ENCODE measurements around the gene COX6A2.

DNA sequence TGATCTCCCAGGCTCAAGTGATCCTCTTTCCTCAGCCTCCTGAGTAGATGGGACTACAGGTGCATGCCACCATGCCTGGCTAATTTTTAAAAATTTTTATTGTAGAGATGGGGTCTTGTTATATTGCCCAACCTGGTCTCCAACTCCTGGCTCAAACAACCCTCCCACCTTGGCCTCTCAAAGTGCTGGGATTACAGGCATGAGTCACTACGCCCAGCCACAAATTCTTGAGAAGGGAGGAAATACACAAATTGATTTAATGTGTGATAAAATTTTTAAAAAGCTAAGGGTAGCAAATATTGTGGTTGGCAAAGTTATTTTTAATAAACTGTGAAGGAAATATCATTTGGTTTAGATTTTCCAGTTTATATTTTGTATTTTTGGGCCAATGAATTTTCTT lies 25.5 kb downstream of the COX6A2 start:
- TF ChIP-seq, protein P1, sequence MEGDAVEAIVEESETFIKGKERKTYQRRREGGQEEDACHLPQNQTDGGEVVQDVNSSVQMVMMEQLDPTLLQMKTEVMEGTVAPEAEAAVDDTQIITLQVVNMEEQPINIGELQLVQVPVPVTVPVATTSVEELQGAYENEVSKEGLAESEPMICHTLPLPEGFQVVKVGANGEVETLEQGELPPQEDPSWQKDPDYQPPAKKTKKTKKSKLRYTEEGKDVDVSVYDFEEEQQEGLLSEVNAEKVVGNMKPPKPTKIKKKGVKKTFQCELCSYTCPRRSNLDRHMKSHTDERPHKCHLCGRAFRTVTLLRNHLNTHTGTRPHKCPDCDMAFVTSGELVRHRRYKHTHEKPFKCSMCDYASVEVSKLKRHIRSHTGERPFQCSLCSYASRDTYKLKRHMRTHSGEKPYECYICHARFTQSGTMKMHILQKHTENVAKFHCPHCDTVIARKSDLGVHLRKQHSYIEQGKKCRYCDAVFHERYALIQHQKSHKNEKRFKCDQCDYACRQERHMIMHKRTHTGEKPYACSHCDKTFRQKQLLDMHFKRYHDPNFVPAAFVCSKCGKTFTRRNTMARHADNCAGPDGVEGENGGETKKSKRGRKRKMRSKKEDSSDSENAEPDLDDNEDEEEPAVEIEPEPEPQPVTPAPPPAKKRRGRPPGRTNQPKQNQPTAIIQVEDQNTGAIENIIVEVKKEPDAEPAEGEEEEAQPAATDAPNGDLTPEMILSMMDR (IDR thresholded peaks at IDR 0.05 in 4 of 5, conservative IDR thresholded peaks at IDR 0.05 in 1 of 5): no peak
- TF ChIP-seq POLR2A (IDR thresholded peaks at IDR 0.05): no peak
